Measurements from ENCODE around the gene RASIP1. TPM values are rescaled to one million over a fixed set of nuclear protein-coding genes. Genes with fewer than 3 reads are reported as not detected.
"Not testable (repeated sequence)": the region's sequence is repeated elsewhere in the genome, so short reads cannot be mapped to it uniquely, and the experiment has no call there.

Gene RASIP1
- total and polyA plus RNA-seq, 2 experiments from 2014 or later = 1.5 to 5.5 TPM

DNA sequence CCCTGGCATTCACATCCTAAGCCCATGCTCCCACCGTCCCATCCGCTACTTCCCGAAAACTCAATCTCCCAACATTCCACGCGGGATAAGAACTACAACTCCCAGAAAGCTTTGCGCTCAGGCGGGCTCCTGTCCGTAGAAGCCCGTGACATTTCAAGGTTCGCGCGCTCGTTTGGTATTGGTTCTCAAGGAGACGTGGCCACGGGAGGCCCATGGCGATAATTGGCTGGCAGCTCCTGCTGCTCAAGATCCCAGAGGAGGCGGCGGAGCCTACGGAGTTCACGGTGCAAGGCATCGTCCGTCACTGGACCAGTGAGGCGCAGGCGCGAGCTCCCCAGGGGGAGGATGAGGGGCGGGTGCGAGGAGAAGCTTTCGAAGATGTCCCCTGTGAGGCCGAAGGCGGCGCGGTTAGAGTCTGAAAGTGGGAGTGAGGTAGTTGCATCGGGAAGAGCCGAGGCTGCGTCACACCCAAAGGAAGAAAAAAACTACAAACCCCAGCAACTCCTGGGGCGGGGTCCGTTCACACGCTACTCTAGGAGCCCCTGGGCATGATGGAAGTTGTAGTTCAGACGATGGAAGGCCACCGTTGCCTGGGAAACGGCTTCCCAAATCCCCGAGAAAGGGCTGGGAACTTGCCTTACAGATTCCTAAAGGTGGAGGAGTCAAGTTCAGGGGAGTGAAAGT is 19.7 kb downstream of the RASIP1 start:
- Histone ChIP-seq H3K4me1 (ENCODE audit: low read depth) (peaks cover 22% of the 10 kb centered on the region), H3K36me3 (no peaks in the 10 kb centered on the region)
- peak; percentile 100 for DNase-seq (ENCODE audit: low read depth in 1 of 2, low spot score in 1 of 2)

DNA sequence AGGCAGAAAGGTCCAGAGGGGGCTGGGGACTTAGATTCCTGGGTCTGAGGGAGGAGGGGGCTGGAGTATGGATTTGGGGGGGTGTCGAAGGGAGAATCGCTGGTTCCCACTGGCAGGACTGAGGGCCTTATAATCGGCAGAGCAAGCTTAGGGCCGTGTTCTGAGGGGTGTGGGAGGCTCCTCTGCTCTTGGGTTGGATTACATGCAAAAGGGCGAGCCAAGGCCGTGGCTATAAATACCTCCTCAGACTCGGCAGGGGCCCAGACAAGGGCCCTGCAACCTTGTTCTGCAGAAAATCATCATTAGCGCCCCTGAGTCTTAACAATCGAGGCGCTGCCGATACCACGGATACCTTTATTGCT is 20.2 kb downstream of the RASIP1 start:
- no peaks in the 10 kb centered on the region for H3K36me3 ChIP-seq
- H3K4me3 ChIP-seq = peak overlapping the region; percentile 65
- no peak for DNase-seq (ENCODE audit: low read depth in 1 of 2, low spot score in 1 of 2)
- peaks cover 22% of the 10 kb centered on the region for H3K4me1 ChIP-seq (ENCODE audit: low read depth)
- H3K27me3 ChIP-seq = no peaks in the 10 kb centered on the region
- no peaks in the 10 kb centered on the region for H3K9me3 ChIP-seq (ENCODE audit: low read depth)
- TF ChIP-seq, protein P1, sequence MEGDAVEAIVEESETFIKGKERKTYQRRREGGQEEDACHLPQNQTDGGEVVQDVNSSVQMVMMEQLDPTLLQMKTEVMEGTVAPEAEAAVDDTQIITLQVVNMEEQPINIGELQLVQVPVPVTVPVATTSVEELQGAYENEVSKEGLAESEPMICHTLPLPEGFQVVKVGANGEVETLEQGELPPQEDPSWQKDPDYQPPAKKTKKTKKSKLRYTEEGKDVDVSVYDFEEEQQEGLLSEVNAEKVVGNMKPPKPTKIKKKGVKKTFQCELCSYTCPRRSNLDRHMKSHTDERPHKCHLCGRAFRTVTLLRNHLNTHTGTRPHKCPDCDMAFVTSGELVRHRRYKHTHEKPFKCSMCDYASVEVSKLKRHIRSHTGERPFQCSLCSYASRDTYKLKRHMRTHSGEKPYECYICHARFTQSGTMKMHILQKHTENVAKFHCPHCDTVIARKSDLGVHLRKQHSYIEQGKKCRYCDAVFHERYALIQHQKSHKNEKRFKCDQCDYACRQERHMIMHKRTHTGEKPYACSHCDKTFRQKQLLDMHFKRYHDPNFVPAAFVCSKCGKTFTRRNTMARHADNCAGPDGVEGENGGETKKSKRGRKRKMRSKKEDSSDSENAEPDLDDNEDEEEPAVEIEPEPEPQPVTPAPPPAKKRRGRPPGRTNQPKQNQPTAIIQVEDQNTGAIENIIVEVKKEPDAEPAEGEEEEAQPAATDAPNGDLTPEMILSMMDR (IDR thresholded peaks at IDR 0.05; ENCODE audit: low read depth, low read length) = no peak
- H3K27ac ChIP-seq = peak overlapping the region; percentile 60

More for the DNA sequence above, 19.7 kb downstream of the RASIP1 start:
- TF ChIP-seq, protein P1 (IDR thresholded peaks at IDR 0.05; ENCODE audit: low read depth, low read length) = no peak
- H3K27ac ChIP-seq = peak overlapping the region; percentile 60
- no peaks in the 10 kb centered on the region for H3K27me3 ChIP-seq
- no peaks in the 10 kb centered on the region for H3K9me3 ChIP-seq (ENCODE audit: low read depth)
- peak overlapping the region; percentile 65 for H3K4me3 ChIP-seq

DNA sequence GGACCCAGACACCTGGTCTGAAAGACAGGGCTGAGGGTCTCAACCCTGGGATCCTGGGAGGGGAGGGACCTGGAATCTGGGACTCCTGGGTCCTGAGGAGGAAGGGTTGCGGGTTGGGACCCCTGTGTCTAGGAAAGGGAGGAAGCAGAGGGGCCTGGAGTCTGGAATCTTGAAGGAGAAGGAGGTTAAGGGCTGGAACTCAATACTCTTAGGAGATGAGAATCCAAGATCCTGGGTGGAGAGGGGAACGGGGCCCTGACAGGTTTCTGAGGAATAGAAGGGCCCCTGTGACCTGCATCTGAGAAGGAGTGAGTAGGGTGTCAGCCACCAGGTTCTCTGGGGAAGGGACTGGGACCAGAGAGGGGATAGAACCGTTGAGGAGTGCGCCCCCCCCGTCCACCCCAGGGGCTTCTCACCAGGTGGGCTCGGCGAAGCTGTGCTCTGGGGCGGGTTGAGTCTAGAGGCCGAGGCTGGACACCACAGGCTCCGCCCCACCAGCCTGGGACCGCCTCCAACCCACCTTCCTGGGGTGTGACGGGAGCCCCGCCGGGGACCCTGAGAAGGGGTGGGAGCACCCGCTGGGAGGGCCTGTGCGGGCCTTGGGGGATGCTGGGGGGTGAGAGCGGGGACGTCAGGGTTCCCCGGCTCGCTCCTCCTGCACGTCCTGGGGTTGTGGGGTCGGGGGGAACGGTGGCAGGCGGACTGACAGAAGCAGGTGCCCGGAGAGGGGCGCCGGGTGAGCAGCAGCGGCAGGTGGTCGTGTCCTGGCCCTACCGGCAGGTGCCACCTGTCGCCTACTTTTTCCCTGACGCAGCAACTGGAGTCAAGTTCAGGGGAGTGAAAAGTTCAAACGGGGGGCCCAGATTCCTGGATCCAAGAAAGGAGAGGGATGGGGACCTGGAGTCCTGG is 20.9 kb downstream of the RASIP1 start, which contains the start of gene MAMSTR:
Gene MAMSTR (minus strand): TSS at position 463 of the 909 bp plus-strand sequence. CDS start 694 bp downstream, outside the sequence.
- Histone ChIP-seq H3K27ac (peak within 1 kb of the TSS; percentile 60), H3K4me3 (peak within 1 kb of the TSS; percentile 65), H3K4me1 (ENCODE audit: low read depth) (peaks cover 26% of the 10 kb centered on the region), H3K27me3 (no peaks in the 10 kb centered on the region), H3K9me3 (ENCODE audit: low read depth) (no peaks in the 10 kb centered on the region), H3K36me3 (no peaks in the 10 kb centered on the region)
- no peak for DNase-seq (ENCODE audit: low read depth in 1 of 2, low spot score in 1 of 2)
- TF ChIP-seq, protein P1 (IDR thresholded peaks at IDR 0.05; ENCODE audit: low read depth, low read length) = no peak

DNA sequence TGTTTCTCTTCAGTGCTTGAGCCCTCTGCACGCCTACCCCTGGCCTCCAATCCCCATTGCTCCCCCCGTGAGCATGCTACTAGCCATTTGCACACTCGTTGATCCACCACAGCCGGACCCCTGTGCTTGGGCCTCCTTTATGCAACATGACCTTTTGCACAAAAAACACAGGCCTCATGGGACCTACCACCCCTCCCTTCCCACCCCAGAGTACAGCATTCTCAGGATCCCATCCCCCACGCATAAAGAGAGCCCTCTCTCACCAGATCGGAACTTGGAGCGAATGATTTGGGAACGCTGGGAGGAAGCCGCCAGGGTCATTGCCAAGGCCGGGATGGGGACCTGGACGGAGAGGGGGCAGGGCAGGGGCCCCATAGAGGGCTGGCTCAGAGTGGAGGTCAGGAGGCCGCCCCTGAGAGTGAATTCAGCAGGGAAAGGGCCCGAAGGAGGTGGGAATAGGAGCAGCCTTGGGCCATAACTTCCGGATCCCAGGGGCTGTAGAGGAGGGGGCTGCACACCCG is 21.6 kb downstream of the RASIP1 start:
- no peaks in the 10 kb centered on the region for H3K9me3 ChIP-seq (ENCODE audit: low read depth)
- peak overlapping the region; percentile 11 for H3K27ac ChIP-seq
- no peak overlapping the region for H3K4me3 ChIP-seq
- no peaks in the 10 kb centered on the region for H3K36me3 ChIP-seq
- DNase-seq (ENCODE audit: low read depth in 1 of 2, low spot score in 1 of 2) = no peak
- H3K27me3 ChIP-seq = no peaks in the 10 kb centered on the region
- peaks cover 26% of the 10 kb centered on the region for H3K4me1 ChIP-seq (ENCODE audit: low read depth)
- TF ChIP-seq, protein P1 (IDR thresholded peaks at IDR 0.05; ENCODE audit: low read depth, low read length) = no peak

DNA sequence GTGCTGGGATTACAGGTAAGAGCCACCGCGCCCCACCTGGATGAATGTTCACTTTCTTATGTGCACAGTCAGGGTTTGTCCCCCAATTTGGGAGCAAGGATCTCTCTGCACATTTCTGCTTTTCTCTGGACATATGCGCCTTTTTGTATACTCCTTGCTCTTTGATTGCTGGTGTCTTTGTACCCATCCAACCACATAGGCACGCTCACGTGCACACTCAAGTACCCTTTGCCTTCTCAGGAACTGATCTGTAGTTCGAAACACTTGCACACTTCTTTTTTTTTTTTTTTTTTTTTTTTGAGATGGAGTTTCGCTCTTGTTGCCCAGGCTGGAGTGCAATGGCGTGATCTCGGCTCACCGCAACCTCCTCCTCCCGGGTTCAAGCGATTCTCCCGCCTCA is 22.3 kb downstream of the RASIP1 start:
- H3K4me1 ChIP-seq (ENCODE audit: low read depth) = peaks cover 26% of the 10 kb centered on the region
- not testable (repeated sequence) for H3K36me3 ChIP-seq; H3K27ac ChIP-seq; H3K4me3 ChIP-seq; H3K27me3 ChIP-seq; H3K9me3 ChIP-seq (ENCODE audit: low read depth); DNase-seq (ENCODE audit: low read depth in 1 of 2, low spot score in 1 of 2)

All from cardiac muscle cell (in vitro differentiated cells and primary cell).